Activated naive CD4-positive, alpha-beta T cell treated with anti-CD3 and anti-CD28 coated beads, Interleukin-2, amount 50 U/mL, for 16 hours (primary cell): ENCODE data around the gene ZNF280A.
"Not testable (repeated sequence)": the region's sequence is repeated elsewhere in the genome, so short reads cannot be mapped to it uniquely, and the experiment has no call there.

Source experiments
- DNase-seq: peaks from one replicate; pipeline ENCODE4 v3.0.0-alpha.2; 2020

ZNF280A gene

GRCh38 chr22:22538226-22538989 lies 18.3 kb upstream of the ZNF280A start:
- DNase-seq = no peak

- DNase-seq = no peak
Observed at GRCh38 chr22:22536916-22537315, 16.8 kb upstream of the ZNF280A start.

GRCh38 chr22:22536515-22536914 lies 16.4 kb upstream of the ZNF280A start:
- no peak for DNase-seq

GRCh38 chr22:22535662-22536061 lies 15.6 kb upstream of the ZNF280A start:
- no peak for DNase-seq

GRCh38 chr22:22534604-22535415 lies 14.7 kb upstream of the ZNF280A start:
- no peak for DNase-seq

GRCh38 chr22:22533863-22534262 lies 13.8 kb upstream of the ZNF280A start:
- no peak for DNase-seq

- no peak for DNase-seq
Observed at GRCh38 chr22:22533417-22533816, 13.3 kb upstream of the ZNF280A start.

- DNase-seq = not testable (repeated sequence)
Observed at GRCh38 chr22:22532547-22533071, 12.5 kb upstream of the ZNF280A start.

GRCh38 chr22:22531770-22532546 lies 11.9 kb upstream of the ZNF280A start:
- no peak for DNase-seq

GRCh38 chr22:22528780-22529179 lies 8.7 kb upstream of the ZNF280A start:
- DNase-seq = no peak

- no peak for DNase-seq
Observed at GRCh38 chr22:22527312-22527711, 7.2 kb upstream of the ZNF280A start.

- DNase-seq = no peak
Observed at GRCh38 chr22:22526125-22526912, 6.2 kb upstream of the ZNF280A start.

GRCh38 chr22:22523494-22523893 lies 3.4 kb upstream of the ZNF280A start:
- DNase-seq = no peak

GRCh38 chr22:22521631-22522030 lies 1.6 kb upstream of the ZNF280A start:
- no peak for DNase-seq

- DNase-seq = no peak
Observed at GRCh38 chr22:22520667-22521602, 865 bp upstream of the ZNF280A start.

GRCh38 chr22:22519591-22519990 lies 479 bp downstream of the ZNF280A start:
- no peak for DNase-seq

- DNase-seq = no peak
Observed at GRCh38 chr22:22516992-22517391, 3.1 kb downstream of the ZNF280A start.

- no peak for DNase-seq
Observed at GRCh38 chr22:22515890-22516289, 4.2 kb downstream of the ZNF280A start.

- not testable (repeated sequence) for DNase-seq
Observed at GRCh38 chr22:22514431-22514830, 5.6 kb downstream of the ZNF280A start.

- DNase-seq = no peak
Observed at GRCh38 chr22:22513619-22514018, 6.5 kb downstream of the ZNF280A start.

- no peak for DNase-seq
Observed at GRCh38 chr22:22512951-22513350, 7.1 kb downstream of the ZNF280A start.
